Measurements from ENCODE around the gene KLRB1. TPM values are rescaled to one million over a fixed set of nuclear protein-coding genes. Genes with fewer than 3 reads are reported as not detected.
A peak's percentile ranks its signal among the peaks of the same experiment; 100 is the strongest.
"Not testable (repeated sequence)": the region's sequence is repeated elsewhere in the genome, so short reads cannot be mapped to it uniquely, and the experiment has no call there.

Gene KLRB1
- total RNA-seq, 2 experiments from 2014 or later, result 17.4 to 19.4 TPM

DNA sequence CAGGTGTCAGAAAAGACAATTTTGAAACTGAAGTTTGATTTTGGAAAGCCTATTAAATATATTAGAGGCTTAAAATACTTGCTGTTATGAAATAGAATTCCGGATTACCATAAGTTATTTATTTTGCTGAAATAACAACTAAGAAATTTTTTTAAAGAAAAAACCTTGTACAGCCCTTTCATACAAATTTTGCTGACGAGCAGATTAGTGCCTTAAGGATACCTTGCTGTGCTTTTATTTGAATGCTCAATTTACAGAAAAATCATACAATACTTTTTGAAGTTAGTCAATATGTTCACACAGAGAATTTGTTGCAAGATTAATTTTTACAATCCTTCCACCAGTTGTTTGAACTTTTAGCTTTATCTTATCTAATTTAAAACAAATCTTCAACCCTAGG lies 32.3 kb upstream of the KLRB1 start:
- H3K36me3 Mint-ChIP-seq (ENCODE audit: low read depth), result peaks cover 53% of the 10 kb centered on the region
- ChIA-PET CTCF (interaction anchor here (1.3 to 1.4 kb wide), 2 partner anchors 103 to 309 kb away, joined by 3 read pairs; no protein-coding TSS in a partner anchor), POLR2A (interaction anchor here (1.2 to 2.4 kb wide), 4 partner anchors 8 to 60 kb away, joined by 4 to 15 read pairs (median 8); partner anchors contain the start of gene CLEC2D)
- H3K4me3 Mint-ChIP-seq, result no peak overlapping the region
- H3K4me1 Mint-ChIP-seq, result peaks cover 47% of the 10 kb centered on the region
- H3K9me3 Mint-ChIP-seq, result peaks cover 25% of the 10 kb centered on the region
- no peaks in the 10 kb centered on the region for H3K27me3 Mint-ChIP-seq
- no peak for DNase-seq
- no peak overlapping the region for H3K27ac Mint-ChIP-seq

DNA sequence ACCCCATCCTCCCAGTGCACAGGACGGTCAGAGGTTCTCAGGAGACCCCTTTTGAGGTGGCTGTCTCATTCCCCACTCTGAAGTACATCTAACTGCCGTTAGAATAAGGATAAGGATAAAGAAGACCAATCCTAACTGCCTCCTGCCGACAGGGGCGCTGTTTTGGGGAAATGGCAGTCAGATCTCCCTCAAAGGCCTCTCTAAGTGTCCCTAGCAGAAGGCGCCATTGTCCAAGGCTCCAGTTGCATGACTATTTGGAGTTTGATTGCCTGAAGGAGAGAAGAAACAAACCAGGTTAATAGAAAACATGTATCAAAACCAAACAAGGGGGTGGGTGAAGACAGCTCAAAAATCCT lies 29.1 kb upstream of the KLRB1 start:
- Mint-ChIP-seq H3K27ac (no peak overlapping the region), H3K4me1 (peaks cover 51% of the 10 kb centered on the region), H3K9me3 (peaks cover 6% of the 10 kb centered on the region), H3K4me3 (no peak overlapping the region), H3K36me3 (ENCODE audit: low read depth) (peaks cover 38% of the 10 kb centered on the region), H3K27me3 (no peaks in the 10 kb centered on the region)
- no peak for DNase-seq
- POLR2A ChIA-PET, result interaction anchor here (1.3 to 6.1 kb wide), 3 partner anchors 11 to 37 kb away, joined by 3 to 45 read pairs (median 3); no protein-coding TSS in a partner anchor
- CTCF ChIA-PET, result interaction anchor here (1.1 to 6.9 kb wide), 2 partner anchors 72 to 110 kb away, joined by 3 to 74 read pairs; no protein-coding TSS in a partner anchor

DNA sequence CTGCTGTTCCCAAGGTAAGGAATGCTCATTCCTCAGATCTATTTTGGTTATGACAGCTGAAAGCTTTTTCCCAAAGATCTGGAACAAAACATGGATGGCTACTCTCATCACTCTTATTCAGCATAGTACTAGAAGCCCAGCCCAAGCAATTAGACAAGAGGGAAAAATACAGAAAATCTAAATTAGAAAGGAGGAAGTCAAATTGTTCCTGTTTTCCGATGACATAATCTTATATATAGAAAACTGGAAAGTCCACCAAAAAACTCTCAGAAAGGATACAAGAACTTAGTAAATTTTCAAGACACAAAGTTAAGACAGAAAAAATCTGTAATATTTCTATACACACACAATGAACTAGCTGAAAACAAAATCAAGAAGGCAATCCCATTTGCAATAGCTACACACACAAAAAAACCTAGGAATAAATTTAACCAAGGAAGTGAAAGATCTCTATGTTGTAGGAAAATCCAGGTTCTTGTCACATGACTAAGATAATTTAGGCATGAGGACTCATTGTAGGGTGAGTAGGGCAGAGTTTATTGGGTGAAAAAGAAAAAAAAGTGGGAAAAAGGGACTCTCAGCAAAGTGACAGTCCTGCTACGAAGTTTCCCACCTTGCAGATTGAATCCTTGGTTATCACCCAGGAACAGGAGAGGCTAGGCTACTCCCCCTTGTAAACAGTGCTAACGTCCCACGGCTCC lies 28.6 kb upstream of the KLRB1 start:
- Mint-ChIP-seq H3K4me1 (peaks cover 51% of the 10 kb centered on the region), H3K27ac (no peak overlapping the region)

GRCh38 chr12:9634969-9635754 lies 27.4 kb upstream of the KLRB1 start:
- ChIA-PET CTCF (interaction anchor here (0.6 to 6.9 kb wide), 15 partner anchors 8 to 113 kb away, joined by 3 to 74 read pairs (median 3); partner anchors contain the start of gene CLEC2D), POLR2A (interaction anchor here (1.2 to 6.1 kb wide), 7 partner anchors 13 to 107 kb away, joined by 3 to 45 read pairs (median 4); partner anchors contain the start of gene CLEC2D)
- H3K4me1 Mint-ChIP-seq, result peaks cover 51% of the 10 kb centered on the region
- peaks cover 2% of the 10 kb centered on the region for H3K9me3 Mint-ChIP-seq
- no peak for DNase-seq
- H3K36me3 Mint-ChIP-seq (ENCODE audit: low read depth), result peaks cover 31% of the 10 kb centered on the region
- no peak overlapping the region for H3K27ac Mint-ChIP-seq
- peaks cover 5% of the 10 kb centered on the region for H3K27me3 Mint-ChIP-seq
- H3K4me3 Mint-ChIP-seq, result no peak overlapping the region

More for the DNA sequence above, 28.6 kb upstream of the KLRB1 start:
- POLR2A ChIA-PET, result interaction anchor here (1.3 to 6.1 kb wide), 6 partner anchors 12 to 106 kb away, joined by 3 to 45 read pairs (median 4); no protein-coding TSS in a partner anchor
- no peak for DNase-seq
- Mint-ChIP-seq H3K27me3 (no peaks in the 10 kb centered on the region), H3K36me3 (ENCODE audit: low read depth) (peaks cover 36% of the 10 kb centered on the region), H3K9me3 (peaks cover 6% of the 10 kb centered on the region), H3K4me3 (no peak overlapping the region)
- CTCF ChIA-PET, result interaction anchor here (1.0 to 6.9 kb wide), 5 partner anchors 11 to 111 kb away, joined by 3 to 74 read pairs (median 3); partner anchors contain the start of gene CLEC2D

GRCh38 chr12:9634177-9634803 lies 26.6 kb upstream of the KLRB1 start:
- CTCF ChIA-PET, result interaction anchor here (0.6 to 6.9 kb wide), 19 partner anchors 9 to 303 kb away, joined by 3 to 74 read pairs (median 5); partner anchors contain the start of gene CLEC2D
- H3K36me3 Mint-ChIP-seq (ENCODE audit: low read depth), result peaks cover 38% of the 10 kb centered on the region

DNA sequence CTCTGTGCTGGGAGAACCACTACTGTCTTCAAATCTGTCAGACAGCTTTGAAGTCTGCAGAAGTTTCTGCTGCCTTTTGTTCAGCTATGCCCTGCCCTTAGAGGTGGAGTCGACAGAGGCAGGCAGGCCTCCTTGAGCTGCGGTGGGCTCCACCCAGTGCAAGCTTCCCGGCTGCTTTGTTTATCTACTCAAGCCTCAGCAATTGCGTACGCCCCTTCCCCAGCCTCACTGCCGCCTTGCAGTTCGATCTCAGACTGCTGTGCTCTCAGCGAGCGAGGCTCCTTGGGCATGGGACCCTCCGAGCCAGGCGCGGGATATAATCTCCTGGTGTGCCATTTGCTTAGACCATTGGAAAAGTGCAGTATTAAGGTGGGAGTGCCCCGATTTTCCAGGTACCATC lies 25.1 kb upstream of the KLRB1 start:
- H3K27ac Mint-ChIP-seq, result no peak overlapping the region
- DNase-seq, result no peak

More at GRCh38 chr12:9634177-9634803, 26.6 kb upstream of the KLRB1 start:
- peaks cover 50% of the 10 kb centered on the region for H3K4me1 Mint-ChIP-seq
- H3K27me3 Mint-ChIP-seq, result peaks cover 7% of the 10 kb centered on the region
- H3K9me3 Mint-ChIP-seq, result peaks cover 2% of the 10 kb centered on the region
- DNase-seq, result peak; percentile 80
- H3K4me3 Mint-ChIP-seq, result no peak overlapping the region
- H3K27ac Mint-ChIP-seq, result no peak overlapping the region
- POLR2A ChIA-PET, result interaction anchor here (0.8 to 6.1 kb wide), 8 partner anchors 14 to 163 kb away, joined by 3 to 45 read pairs (median 4); partner anchors contain the start of gene CLEC2D

DNA sequence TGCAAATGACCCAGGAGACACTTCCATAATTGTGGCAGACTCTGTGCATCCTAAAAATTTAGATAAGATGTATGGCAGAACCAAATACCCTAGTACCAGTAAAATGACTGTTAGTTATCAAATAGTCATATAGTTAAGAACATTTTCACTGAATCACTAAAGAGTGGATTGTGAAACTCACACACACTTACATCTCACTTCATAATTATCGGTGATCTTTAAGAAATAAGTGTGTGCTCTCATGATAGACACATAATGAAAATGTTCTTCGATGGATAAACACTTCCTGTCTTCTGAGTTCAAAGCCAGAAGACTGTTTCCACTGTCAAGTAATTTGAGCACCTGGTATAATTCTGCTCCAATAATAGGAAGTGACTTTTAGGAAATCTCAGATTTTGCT lies 19.1 kb upstream of the KLRB1 start:
- Mint-ChIP-seq H3K4me3 (no peak overlapping the region), H3K27me3 (peaks cover 7% of the 10 kb centered on the region), H3K9me3 (peaks cover 14% of the 10 kb centered on the region), H3K4me1 (peaks cover 8% of the 10 kb centered on the region), H3K36me3 (ENCODE audit: low read depth) (peaks cover 67% of the 10 kb centered on the region), H3K27ac (no peak overlapping the region)
- CTCF ChIA-PET, result interaction anchor here (1.0 kb wide), 1 partner anchor 76 kb away, joined by 3 read pairs; no protein-coding TSS in a partner anchor
- no peak for DNase-seq
- POLR2A ChIA-PET, result interaction anchor here (1.1 kb wide), 1 partner anchor 11 kb away, joined by 5 read pairs; no protein-coding TSS in a partner anchor

More for the DNA sequence above, 25.1 kb upstream of the KLRB1 start:
- ChIA-PET POLR2A (interaction anchor here (1.1 to 6.1 kb wide), 7 partner anchors 15 to 165 kb away, joined by 3 to 45 read pairs (median 5); no protein-coding TSS in a partner anchor), CTCF (interaction anchor here (1.0 to 6.9 kb wide), 10 partner anchors 13 to 301 kb away, joined by 3 to 74 read pairs (median 4); no protein-coding TSS in a partner anchor)
- Mint-ChIP-seq H3K4me3 (no peak overlapping the region), H3K9me3 (peaks cover 7% of the 10 kb centered on the region), H3K27me3 (peaks cover 7% of the 10 kb centered on the region), H3K4me1 (peaks cover 39% of the 10 kb centered on the region), H3K36me3 (ENCODE audit: low read depth) (peaks cover 47% of the 10 kb centered on the region)

- DNase-seq, result no peak
- H3K4me3 Mint-ChIP-seq, result no peak overlapping the region
- H3K36me3 Mint-ChIP-seq (ENCODE audit: low read depth), result peaks cover 63% of the 10 kb centered on the region
- peaks cover 8% of the 10 kb centered on the region for H3K4me1 Mint-ChIP-seq
- POLR2A ChIA-PET, result interaction anchor here (1.1 kb wide), 1 partner anchor 11 kb away, joined by 5 read pairs; no protein-coding TSS in a partner anchor
- H3K27ac Mint-ChIP-seq, result no peak overlapping the region
- peaks cover 7% of the 10 kb centered on the region for H3K27me3 Mint-ChIP-seq
- peaks cover 14% of the 10 kb centered on the region for H3K9me3 Mint-ChIP-seq
- CTCF ChIA-PET, result no interaction called here
These were observed 18.6 kb upstream of the KLRB1 start for GRCh38 chr12:9626291-9626690.

- ChIA-PET CTCF (no interaction called here), POLR2A (interaction anchor here (1.1 to 1.3 kb wide), 2 partner anchors 9 to 73 kb away, joined by 4 read pairs; no protein-coding TSS in a partner anchor)
- Mint-ChIP-seq H3K27me3 (peaks cover under 1% of the 10 kb centered on the region), H3K36me3 (ENCODE audit: low read depth) (peaks cover 62% of the 10 kb centered on the region), H3K9me3 (peaks cover 14% of the 10 kb centered on the region), H3K4me3 (no peak overlapping the region), H3K4me1 (peaks cover 11% of the 10 kb centered on the region), H3K27ac (no peak overlapping the region)
- DNase-seq, result no peak
These were observed 17.3 kb upstream of the KLRB1 start for GRCh38 chr12:9625019-9625418.

GRCh38 chr12:9619411-9620179 lies 11.9 kb upstream of the KLRB1 start:
- H3K27ac Mint-ChIP-seq, result no peak overlapping the region
- H3K4me3 Mint-ChIP-seq, result no peak overlapping the region
- H3K36me3 Mint-ChIP-seq (ENCODE audit: low read depth), result peaks cover 56% of the 10 kb centered on the region
- H3K27me3 Mint-ChIP-seq, result no peaks in the 10 kb centered on the region
- H3K9me3 Mint-ChIP-seq, result peaks cover 9% of the 10 kb centered on the region
- ChIA-PET POLR2A (no interaction called here), CTCF (no interaction called here)
- peaks cover 39% of the 10 kb centered on the region for H3K4me1 Mint-ChIP-seq
- no peak for DNase-seq

- H3K9me3 Mint-ChIP-seq, POLR2A ChIA-PET, H3K27me3 Mint-ChIP-seq, H3K4me3 Mint-ChIP-seq, H3K27ac Mint-ChIP-seq, CTCF ChIA-PET, DNase-seq: not testable (repeated sequence)
- Mint-ChIP-seq H3K4me1 (peaks cover 46% of the 10 kb centered on the region), H3K36me3 (ENCODE audit: low read depth) (peaks cover 54% of the 10 kb centered on the region)
These were observed 11.2 kb upstream of the KLRB1 start for GRCh38 chr12:9618906-9619305.

Measured in activated CD4-positive, alpha-beta memory T cell treated with anti-CD3 and anti-CD28 coated beads, Interleukin-2, amount 10 ng/mL, durations not matched to agents 7 days and 5 days (primary cell).